ENCODE data around the gene KCTD2. TPM values are rescaled to one million over a fixed set of nuclear protein-coding genes. Genes with fewer than 3 reads are reported as not detected.

Gene KCTD2
- total and polyA plus RNA-seq, 2 of the 13 experiments (the other 11 are each of a cell fraction or from before 2014, with no cell fraction given): 28.3 to 32.6 TPM

DNA sequence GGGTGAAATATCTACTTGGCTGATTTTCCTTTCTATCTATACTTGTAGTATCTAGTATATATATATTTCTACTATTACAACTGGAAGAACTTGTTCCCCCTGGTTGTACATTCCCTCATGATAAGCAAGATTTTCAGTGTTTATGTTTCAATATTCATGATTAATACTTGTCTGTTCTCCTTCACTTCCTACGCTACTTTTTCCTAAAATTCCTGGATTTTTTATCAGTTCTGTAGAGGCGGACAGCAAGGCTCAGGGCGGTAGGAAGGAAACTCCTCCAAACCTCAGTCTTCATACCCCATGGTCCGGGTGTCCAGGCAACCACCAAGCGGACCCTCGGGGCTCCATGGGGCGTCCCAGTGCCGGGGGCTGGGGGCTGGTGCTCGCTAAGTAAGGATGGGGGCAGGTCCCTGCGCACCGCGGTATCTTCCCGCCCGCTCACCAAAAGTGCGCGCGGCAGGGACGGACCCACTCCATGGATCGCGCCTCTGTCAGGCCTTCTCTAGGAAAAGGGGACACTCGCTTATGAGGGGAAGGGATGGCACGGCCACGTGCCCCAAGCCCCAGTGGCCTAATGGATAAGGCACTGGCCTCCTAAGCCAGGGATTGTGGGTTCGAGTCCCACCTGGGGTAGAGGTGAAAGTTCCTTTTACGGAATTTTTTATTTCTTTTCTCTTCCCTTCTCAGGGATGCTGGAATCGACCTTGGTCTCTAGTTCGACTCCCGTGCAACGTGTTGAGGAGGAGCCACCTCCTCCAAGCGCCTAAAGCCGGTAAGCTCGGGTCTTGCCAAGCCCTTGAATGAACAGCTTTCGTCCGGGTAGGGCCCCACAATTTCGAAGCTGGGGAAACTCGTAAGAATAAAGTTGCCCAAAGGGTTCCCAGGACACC lies 13.4 kb upstream of the KCTD2 start (continued):
- TF ChIP-seq, protein P1, sequence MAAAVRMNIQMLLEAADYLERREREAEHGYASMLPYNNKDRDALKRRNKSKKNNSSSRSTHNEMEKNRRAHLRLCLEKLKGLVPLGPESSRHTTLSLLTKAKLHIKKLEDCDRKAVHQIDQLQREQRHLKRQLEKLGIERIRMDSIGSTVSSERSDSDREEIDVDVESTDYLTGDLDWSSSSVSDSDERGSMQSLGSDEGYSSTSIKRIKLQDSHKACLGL (CRISPR knock-in tag; IDR thresholded peaks at IDR 0.05): peak; percentile 76; the same call in 1 of the 2 replicates
- TF ChIP-seq KDM4B (CRISPR knock-in tag; IDR thresholded peaks at IDR 0.05) (peak; percentile 94), PHF21A (CRISPR knock-in tag; IDR thresholded peaks at IDR 0.05) (peak; percentile 82; the same call in 1 of the 2 replicates), ATF1 (CRISPR knock-in tag; IDR thresholded peaks at IDR 0.05) (no peak), PPARG (CRISPR knock-in tag; conservative IDR thresholded peaks at IDR 0.05) (peak; percentile 93), SMAD3 (CRISPR knock-in tag; IDR thresholded peaks at IDR 0.05) (peak; percentile 97), ZNF644 (CRISPR knock-in tag; IDR thresholded peaks at IDR 0.05; ENCODE audit: low read depth) (no peak), IKZF1 (IDR thresholded peaks at IDR 0.05) (no peak), SPEN (CRISPR knock-in tag; IDR thresholded peaks at IDR 0.05; ENCODE audit: low read depth) (peak; percentile 72), ZNF530 (CRISPR knock-in tag; IDR thresholded peaks at IDR 0.05; ENCODE audit: low read depth) (no peak), TAF15 (IDR thresholded peaks at IDR 0.05; ENCODE audit: low read depth, low read length, poor library complexity, severe bottlenecking) (no peak), ZNF660 (CRISPR knock-in tag; IDR thresholded peaks at IDR 0.05; ENCODE audit: borderline replicate concordance, low read depth) (no peak), CHD2 (IDR thresholded peaks at IDR 0.05; ENCODE audit: low read depth, low read length) (no peak; the same call in 1 of the 2 replicates), GFI1 (CRISPR knock-in tag; IDR thresholded peaks at IDR 0.05; ENCODE audit: borderline replicate concordance) (no peak)
- TF ChIP-seq, protein P2, sequence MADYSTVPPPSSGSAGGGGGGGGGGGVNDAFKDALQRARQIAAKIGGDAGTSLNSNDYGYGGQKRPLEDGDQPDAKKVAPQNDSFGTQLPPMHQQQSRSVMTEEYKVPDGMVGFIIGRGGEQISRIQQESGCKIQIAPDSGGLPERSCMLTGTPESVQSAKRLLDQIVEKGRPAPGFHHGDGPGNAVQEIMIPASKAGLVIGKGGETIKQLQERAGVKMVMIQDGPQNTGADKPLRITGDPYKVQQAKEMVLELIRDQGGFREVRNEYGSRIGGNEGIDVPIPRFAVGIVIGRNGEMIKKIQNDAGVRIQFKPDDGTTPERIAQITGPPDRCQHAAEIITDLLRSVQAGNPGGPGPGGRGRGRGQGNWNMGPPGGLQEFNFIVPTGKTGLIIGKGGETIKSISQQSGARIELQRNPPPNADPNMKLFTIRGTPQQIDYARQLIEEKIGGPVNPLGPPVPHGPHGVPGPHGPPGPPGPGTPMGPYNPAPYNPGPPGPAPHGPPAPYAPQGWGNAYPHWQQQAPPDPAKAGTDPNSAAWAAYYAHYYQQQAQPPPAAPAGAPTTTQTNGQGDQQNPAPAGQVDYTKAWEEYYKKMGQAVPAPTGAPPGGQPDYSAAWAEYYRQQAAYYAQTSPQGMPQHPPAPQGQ (CRISPR knock-in tag; IDR thresholded peaks at IDR 0.05; ENCODE audit: borderline replicate concordance): no peak
- TF ChIP-seq, protein P3, sequence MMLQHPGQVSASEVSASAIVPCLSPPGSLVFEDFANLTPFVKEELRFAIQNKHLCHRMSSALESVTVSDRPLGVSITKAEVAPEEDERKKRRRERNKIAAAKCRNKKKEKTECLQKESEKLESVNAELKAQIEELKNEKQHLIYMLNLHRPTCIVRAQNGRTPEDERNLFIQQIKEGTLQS (CRISPR knock-in tag; IDR thresholded peaks at IDR 0.05): peak; percentile 40; the same call in 1 of the 2 replicates
- TF ChIP-seq, protein P4, sequence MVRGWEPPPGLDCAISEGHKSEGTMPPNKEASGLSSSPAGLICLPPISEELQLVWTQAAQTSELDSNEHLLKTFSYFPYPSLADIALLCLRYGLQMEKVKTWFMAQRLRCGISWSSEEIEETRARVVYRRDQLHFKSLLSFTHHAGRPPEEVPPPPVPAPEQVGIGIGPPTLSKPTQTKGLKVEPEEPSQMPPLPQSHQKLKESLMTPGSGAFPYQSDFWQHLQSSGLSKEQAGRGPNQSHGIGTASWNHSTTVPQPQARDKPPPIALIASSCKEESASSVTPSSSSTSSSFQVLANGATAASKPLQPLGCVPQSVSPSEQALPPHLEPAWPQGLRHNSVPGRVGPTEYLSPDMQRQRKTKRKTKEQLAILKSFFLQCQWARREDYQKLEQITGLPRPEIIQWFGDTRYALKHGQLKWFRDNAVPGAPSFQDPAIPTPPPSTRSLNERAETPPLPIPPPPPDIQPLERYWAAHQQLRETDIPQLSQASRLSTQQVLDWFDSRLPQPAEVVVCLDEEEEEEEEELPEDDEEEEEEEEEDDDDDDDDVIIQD (CRISPR knock-in tag; IDR thresholded peaks at IDR 0.05; ENCODE audit: low read depth): 0 out of 2 replicates have a peak, but pooled peaks have one; percentile 35
- TF ChIP-seq, protein P5, sequence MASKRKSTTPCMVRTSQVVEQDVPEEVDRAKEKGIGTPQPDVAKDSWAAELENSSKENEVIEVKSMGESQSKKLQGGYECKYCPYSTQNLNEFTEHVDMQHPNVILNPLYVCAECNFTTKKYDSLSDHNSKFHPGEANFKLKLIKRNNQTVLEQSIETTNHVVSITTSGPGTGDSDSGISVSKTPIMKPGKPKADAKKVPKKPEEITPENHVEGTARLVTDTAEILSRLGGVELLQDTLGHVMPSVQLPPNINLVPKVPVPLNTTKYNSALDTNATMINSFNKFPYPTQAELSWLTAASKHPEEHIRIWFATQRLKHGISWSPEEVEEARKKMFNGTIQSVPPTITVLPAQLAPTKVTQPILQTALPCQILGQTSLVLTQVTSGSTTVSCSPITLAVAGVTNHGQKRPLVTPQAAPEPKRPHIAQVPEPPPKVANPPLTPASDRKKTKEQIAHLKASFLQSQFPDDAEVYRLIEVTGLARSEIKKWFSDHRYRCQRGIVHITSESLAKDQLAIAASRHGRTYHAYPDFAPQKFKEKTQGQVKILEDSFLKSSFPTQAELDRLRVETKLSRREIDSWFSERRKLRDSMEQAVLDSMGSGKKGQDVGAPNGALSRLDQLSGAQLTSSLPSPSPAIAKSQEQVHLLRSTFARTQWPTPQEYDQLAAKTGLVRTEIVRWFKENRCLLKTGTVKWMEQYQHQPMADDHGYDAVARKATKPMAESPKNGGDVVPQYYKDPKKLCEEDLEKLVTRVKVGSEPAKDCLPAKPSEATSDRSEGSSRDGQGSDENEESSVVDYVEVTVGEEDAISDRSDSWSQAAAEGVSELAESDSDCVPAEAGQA (IDR thresholded peaks at IDR 0.05; ENCODE audit: low read depth): 0 out of 2 replicates have a peak, but pooled peaks have one; percentile 39
- TF ChIP-seq, protein P5 (CRISPR knock-in tag; IDR thresholded peaks at IDR 0.05; ENCODE audit: borderline replicate concordance): no peak

Data from HepG2 (cell line).